ENCODE results near the gene RIMS3.

GRCh38 chr1:40662151-40662550, 3.3 kb downstream of the RIMS3 start:
- TF ChIP-seq CTCF (IDR thresholded peaks at IDR 0.05) = no peak
- TF ChIP-seq POLR2A (IDR thresholded peaks at IDR 0.05) = no peak
- TF ChIP-seq POLR2AphosphoS5 (IDR thresholded peaks at IDR 0.05) = no peak
